GM12864 (cell line): ENCODE data around the gene FLOT2.
A peak's percentile ranks its signal among the peaks of the same experiment; 100 is the strongest.
"Not testable (repeated sequence)": the region's sequence is repeated elsewhere in the genome, so short reads cannot be mapped to it uniquely, and the experiment has no call there.

Experiments
- DNase-seq: peaks from one replicate; pipeline ENCODE4 v3.0.0-alpha.2; 2011; ENCODE audit warnings: low read depth
- H3K4me3 ChIP-seq: 2 replicates; pipeline ENCODE4 v1.5.1; 2011; ENCODE audit warnings: mild to moderate bottlenecking, low read depth, low read length, control low read depth
- TF ChIP-seq, protein P1 (sequence below): IDR thresholded peaks from 2 replicates; pipeline ENCODE4 v1.5.1; 2011; ENCODE audit warnings: low read depth, mild to moderate bottlenecking, moderate library complexity, low read length, control low read depth, inconsistent platforms; ENCODE audit errors: missing control alignments

The FLOT2 gene

DNA sequence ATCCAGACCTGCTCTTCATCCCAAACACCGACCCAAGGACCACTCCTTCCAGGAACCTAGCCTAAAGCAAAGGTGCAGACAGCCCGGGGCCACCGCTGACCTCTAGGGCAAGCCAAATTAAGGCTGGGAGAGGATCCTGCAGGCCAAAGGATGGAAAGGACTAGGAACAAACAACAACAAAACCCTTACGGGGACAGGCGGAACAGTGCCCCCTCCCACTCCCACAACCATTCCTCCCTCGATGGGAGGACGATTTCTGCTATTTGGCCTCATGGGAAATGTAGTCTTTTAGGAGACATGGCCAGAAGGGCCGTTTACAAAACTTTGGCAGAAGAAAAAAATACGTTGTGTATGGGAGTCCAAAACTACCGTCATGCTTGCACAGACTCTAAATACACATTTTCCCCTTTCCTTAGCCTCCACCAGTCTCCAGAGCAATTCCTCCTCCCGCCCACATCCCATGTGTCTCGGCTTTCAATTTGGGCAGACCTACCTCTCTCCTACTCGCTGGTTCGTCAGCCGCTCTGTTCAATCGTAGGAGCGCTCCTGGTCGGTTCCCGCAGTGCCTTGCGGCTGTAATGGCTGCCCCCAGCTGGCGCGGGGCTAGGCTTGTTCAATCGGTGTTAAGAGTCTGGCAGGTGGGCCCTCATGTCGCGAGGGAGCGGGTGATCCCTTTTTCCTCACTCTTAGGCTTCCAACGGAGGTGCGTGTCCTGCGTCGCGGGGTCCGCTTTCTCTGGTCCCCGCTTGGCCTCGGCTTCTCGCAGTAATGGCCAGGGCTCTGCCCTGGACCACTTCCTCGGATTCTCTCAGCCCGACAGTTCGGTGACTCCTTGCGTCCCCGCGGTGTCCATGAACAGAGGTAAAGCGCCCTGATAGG, 42.8 kb downstream of the FLOT2 start, which contains the start of gene ERAL1:
ERAL1 (plus strand) TSS at position 560 of the 879 bp plus-strand sequence; CDS start at position 579, 19 bp downstream.
- DNase-seq, result peak; percentile 57
- TF ChIP-seq, protein P1, sequence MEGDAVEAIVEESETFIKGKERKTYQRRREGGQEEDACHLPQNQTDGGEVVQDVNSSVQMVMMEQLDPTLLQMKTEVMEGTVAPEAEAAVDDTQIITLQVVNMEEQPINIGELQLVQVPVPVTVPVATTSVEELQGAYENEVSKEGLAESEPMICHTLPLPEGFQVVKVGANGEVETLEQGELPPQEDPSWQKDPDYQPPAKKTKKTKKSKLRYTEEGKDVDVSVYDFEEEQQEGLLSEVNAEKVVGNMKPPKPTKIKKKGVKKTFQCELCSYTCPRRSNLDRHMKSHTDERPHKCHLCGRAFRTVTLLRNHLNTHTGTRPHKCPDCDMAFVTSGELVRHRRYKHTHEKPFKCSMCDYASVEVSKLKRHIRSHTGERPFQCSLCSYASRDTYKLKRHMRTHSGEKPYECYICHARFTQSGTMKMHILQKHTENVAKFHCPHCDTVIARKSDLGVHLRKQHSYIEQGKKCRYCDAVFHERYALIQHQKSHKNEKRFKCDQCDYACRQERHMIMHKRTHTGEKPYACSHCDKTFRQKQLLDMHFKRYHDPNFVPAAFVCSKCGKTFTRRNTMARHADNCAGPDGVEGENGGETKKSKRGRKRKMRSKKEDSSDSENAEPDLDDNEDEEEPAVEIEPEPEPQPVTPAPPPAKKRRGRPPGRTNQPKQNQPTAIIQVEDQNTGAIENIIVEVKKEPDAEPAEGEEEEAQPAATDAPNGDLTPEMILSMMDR, result no peak

GRCh38 chr17:28853295-28853694, 44.2 kb downstream of the FLOT2 start:
- no peak overlapping the region for H3K4me3 ChIP-seq
- TF ChIP-seq, protein P1, result no peak
- DNase-seq, result no peak

More for the DNA sequence above, 42.8 kb downstream of the FLOT2 start, which contains the start of gene ERAL1:
- H3K4me3 ChIP-seq, result peak within 1 kb of the TSS; percentile 87

DNA sequence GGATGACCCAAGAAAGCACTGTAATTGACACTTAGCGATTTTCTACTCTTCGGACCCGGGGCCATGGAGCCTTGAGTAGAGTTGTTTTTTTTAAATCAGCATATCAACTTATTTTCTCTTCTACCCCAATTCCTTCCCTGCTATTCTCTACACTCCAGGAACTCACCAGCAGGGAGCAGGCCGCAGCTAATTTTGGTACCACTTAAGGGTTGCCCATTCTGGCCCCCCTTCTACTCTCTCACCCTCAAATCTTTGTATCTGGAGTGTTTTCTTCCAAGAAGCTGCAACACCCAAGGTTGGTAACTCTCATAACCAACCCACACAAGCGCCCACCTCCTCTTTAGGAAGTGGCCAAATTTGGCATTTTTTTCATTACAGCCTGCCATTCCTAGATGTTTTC, 48.3 kb downstream of the FLOT2 start:
- no peak overlapping the region for H3K4me3 ChIP-seq
- TF ChIP-seq, protein P1, result peak; percentile 15
- DNase-seq, result no peak

DNA sequence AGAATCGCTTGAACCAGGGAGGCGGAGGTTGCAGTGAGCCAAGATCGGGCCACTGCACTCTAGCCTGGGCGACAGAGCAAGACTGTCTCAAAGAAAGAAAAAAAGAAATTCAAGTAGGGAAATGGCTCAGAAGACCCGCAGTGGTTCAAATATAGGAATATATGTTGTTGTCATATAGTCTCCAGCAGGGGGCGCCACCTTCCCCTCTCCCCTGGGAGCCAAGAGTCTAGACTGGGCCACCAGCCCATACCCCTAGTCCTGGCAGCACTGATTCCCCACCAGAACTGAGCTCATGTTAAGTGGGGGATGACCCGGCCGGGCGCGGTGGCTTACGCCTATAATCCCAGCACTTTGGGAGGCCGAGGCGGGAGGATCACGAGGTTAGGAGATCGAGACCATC, 48.9 kb downstream of the FLOT2 start:
- not testable (repeated sequence) for H3K4me3 ChIP-seq, DNase-seq
- TF ChIP-seq, protein P1, result peak; percentile 60

DNA sequence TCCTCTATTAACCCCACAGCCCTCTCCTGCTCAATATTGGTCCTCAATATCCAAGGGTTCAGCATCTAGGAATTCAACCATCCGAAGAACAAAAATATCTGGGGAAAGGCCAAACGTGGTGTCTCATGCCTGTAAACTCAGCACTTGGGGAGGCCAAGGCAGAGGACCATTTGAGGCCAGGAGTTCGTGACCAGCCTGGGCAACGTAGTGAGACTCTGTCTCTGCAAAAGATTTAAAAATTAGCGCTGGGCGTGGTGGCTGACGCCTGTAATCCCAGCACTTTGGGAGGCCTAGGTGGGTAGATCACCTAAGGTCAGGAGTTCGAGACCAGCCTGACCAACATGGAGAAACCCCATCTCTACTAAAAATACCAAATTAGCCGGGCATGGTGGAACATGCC, 50.8 kb downstream of the FLOT2 start:
- DNase-seq, H3K4me3 ChIP-seq: not testable (repeated sequence)

GRCh38 chr17:28846231-28846630, 51.3 kb downstream of the FLOT2 start:
- TF ChIP-seq, protein P1, result no peak
- H3K4me3 ChIP-seq, result no peak overlapping the region
- DNase-seq, result no peak

DNA sequence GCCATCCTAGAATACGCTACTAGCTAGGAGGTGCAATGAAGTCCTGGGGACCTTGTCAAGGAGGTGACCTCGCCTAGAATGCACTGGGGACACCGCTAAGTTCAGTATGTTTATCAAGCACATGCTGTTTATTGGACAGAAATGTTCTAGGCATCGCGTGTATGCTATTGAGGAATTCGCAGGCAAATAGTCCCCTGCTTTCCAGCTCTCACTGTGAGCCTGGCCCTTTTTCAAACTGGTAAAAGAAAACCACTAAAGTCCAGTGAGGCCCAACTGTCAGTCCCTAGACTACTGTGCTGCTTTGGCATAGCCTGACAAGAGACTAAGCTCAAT, 53.8 kb downstream of the FLOT2 start:
- no peak overlapping the region for H3K4me3 ChIP-seq
- TF ChIP-seq, protein P1, result no peak
- DNase-seq, result no peak
